C4-2B (cell line): Measurements from ENCODE around the gene SPHK1.

Experiments
- ZFX ChIP-seq: fragments of 450-650 bp; IDR thresholded peaks from 2 replicates; pipeline ENCODE4 v1.6.1; 2017
- TF ChIP-seq, protein P1 (sequence below): fragments of 450-650 bp; conservative IDR thresholded peaks from 2 replicates; pipeline ENCODE4 v1.5.1; 2017; ENCODE audit warnings: mild to moderate bottlenecking

DNA sequence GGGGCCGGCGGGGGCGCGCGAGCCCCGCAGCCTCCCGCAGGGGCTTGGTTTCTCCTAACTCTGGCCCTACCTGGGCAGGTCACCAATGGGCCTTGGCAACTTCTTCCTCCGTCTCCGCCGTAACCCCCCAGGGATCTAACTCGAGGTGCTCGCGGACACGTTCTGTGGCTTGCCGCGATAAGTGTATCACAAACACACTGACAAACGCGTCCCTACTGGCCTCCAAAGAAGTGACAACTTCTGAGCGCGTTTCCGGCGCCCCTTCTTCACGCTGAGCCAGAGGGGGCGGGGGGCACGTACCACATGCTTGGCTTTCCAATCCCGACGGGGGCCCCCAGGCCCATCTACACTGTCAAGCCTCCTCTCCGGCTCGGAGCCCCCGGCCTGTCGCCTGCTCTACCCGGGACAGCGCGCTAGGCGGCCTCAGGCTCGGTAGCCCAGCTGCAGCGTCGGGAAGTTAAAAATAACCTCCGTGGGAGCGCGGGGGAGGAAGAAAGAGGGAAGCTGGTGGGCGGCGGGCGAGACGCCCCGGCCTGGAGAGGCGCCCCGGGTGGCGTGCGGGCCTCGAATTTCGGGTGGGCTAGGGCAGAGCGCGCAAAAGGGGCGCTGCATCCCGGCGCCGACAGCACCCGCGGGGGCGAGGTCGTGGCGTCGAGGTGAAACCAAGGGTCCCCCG is 725 bp upstream of the SPHK1 start:
- TF ChIP-seq, protein P1, sequence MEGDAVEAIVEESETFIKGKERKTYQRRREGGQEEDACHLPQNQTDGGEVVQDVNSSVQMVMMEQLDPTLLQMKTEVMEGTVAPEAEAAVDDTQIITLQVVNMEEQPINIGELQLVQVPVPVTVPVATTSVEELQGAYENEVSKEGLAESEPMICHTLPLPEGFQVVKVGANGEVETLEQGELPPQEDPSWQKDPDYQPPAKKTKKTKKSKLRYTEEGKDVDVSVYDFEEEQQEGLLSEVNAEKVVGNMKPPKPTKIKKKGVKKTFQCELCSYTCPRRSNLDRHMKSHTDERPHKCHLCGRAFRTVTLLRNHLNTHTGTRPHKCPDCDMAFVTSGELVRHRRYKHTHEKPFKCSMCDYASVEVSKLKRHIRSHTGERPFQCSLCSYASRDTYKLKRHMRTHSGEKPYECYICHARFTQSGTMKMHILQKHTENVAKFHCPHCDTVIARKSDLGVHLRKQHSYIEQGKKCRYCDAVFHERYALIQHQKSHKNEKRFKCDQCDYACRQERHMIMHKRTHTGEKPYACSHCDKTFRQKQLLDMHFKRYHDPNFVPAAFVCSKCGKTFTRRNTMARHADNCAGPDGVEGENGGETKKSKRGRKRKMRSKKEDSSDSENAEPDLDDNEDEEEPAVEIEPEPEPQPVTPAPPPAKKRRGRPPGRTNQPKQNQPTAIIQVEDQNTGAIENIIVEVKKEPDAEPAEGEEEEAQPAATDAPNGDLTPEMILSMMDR: no peak; the same call in 1 of the 2 replicates
- TF ChIP-seq ZFX: no peak
